Activated CD4-positive, alpha-beta T cell treated with anti-CD3 and anti-CD28 coated beads, Interleukin-2, amount 50 U/mL, for 24 hours (primary cell): ENCODE results near the gene VIPR1.
"Not testable (repeated sequence)": the region's sequence is repeated elsewhere in the genome, so short reads cannot be mapped to it uniquely, and the experiment has no call there.

Experiments used
- DNase-seq, 2 donors: peaks; one replicate each; pipeline ENCODE4 v3.0.0-alpha.2; 2020; ENCODE audit warnings: low read depth in 1 of 2, low spot score in 1 of 2

VIPR1 gene

GRCh38 chr3:42569593-42570142, 67.2 kb downstream of the VIPR1 start:
- DNase-seq = no peak

GRCh38 chr3:42572278-42572677, 69.8 kb downstream of the VIPR1 start:
- no peak for DNase-seq

GRCh38 chr3:42575137-42575741, 72.8 kb downstream of the VIPR1 start:
- no peak for DNase-seq

- no peak for DNase-seq
These were observed 75.6 kb downstream of the VIPR1 start for GRCh38 chr3:42578054-42578453.

- DNase-seq = not testable (repeated sequence)
These were observed 76.9 kb downstream of the VIPR1 start for GRCh38 chr3:42579346-42579745.

- DNase-seq = no peak
These were observed 78.9 kb downstream of the VIPR1 start for GRCh38 chr3:42581400-42581708.

GRCh38 chr3:42581709-42582473, 79.4 kb downstream of the VIPR1 start, which contains the start of gene SEC22C:
TSS of gene SEC22C (minus strand) at chr3:42581967. CDS start at chr3:42569046, 12,921 bp downstream.
- DNase-seq = peak; percentile 93

GRCh38 chr3:42582474-42583070, 80.1 kb downstream of the VIPR1 start:
- DNase-seq = no peak
